HuH-7.5 (cell line): ENCODE measurements around the gene VPS11.
"Not testable (repeated sequence)": the region's sequence is repeated elsewhere in the genome, so short reads cannot be mapped to it uniquely, and the experiment has no call there.

Experiments used
- DNase-seq: peaks from one replicate; pipeline ENCODE4 v3.0.0; 2011; ENCODE audit warnings: low spot score

Gene VPS11

DNA sequence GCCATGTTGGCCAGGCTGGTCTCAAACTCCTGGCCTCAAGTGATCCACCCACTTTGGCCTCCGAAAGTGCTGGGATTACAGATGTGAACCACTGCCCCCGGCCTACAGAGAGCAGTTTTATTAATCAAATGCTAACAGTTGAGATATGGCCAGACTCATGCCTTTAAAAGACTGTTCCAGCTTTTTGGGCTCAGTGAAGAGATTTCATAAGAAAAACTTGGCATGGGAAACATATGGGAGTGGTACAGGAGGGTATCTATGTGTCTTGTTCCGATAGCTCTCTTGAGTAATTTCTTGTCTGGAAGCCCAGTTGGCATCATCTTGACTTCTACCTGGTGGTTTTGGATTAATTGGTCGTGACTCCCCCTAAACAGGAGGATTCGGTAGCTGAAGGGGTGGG, 28.7 kb upstream of the VPS11 start:
- no peak for DNase-seq

DNA sequence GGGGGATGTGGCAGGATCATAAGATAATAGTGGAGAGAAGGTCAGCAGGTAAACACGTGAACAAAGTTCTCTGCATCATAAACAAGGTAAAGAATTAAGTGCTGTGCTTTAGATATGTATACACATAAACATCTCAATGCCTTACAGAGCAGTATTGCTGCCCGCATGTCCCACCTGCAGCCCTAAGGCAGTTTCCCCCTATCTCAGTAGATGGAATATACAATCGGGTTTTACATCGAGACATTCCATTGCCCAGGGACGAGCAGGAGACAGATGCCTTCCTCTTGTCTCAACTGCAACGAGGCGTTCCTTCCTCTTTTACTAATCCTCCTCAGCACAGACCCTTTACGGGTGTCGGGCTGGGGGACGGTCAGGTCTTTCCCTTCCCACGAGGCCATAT, 28.1 kb upstream of the VPS11 start:
- not testable (repeated sequence) for DNase-seq

DNA sequence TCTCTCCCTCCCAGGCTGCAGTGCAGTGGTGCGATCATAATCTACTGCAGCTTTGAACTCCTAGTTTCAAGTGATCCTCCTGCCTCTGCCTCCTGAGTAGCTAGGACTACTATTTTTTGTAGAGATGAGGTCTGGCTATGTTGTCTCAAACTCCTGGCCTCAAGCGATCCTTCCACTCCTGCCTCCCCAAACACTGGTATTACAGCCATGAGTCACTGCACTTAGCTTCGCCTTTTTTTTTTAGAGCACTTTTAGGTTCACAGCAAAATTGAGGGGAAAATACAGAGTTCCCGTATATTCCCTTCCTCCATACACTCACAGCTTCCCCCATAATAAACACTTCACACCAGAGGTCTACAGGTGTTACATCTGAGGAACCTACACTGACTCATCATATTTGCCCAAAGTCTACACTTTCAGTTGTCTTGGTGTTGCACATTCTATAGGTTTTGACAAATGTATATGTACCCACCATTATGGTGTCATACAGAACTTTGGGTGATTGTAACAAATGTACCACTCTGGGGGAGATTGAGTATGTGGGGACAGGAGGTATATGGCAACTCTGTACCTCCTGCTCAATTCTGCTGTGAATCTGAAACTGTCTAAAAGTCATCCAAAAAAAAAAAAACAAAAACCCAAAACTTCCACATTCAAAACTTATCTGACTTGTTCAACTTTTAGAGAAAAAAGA, 25.6 kb upstream of the VPS11 start:
- DNase-seq = no peak

DNA sequence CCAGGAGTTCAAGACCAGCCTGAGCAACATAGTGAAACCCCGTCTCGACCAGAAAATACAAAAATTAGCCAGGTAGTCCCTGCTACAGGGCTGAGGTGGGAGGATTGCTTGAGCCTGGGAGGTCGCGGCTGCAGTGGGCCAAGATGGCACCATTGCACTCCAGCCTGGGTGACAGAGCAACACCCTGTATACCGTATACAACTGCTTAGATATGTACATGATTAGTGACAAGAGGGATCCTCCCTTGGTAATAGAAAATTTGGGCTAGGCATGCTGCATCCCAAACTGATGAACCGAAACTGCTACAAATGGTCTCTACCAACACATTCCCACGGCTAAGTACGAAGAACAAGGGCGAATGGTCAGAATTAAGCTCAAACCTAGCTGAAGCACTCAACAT, 24.7 kb upstream of the VPS11 start:
- no peak for DNase-seq

DNA sequence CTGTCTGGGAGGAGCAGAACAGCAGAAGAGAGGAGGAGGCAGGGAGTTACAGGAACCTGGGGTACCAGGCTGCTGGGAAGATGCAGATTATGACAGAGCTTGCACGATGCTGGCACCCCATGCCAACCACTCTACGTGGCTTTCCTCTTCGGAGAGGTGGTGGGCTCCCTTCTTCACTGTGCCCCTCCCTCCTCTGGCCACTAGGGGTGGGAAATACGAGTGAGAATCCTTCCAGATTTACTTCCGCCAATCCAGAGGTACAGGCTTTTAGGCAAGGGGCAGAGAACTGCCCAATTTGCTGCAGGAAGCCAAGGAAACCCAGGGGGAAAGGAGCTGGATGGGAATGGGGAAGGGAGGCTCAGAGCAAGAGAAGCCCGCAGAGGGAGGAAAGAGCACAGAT, 22.9 kb upstream of the VPS11 start:
- DNase-seq = no peak

DNA sequence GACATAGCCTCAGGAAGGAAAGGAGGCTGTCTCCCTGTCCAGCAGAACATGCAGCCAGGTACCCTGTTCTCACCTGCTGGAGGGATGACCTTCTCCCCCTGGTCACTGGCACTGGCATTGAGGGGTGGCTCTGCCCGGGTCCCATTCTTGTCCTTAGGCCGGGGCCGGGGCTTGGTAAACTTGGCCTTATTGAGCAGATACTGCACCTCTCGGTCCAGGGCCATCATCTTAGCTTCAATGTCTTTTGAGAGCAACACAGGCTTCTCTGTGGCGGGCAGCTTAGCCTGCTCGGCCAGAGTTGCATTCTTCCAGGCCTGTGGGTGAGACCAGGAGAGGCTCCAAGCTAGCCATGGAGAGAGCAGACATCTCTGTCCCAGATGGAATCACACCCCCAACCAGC, 21.1 kb upstream of the VPS11 start:
- DNase-seq = no peak

DNA sequence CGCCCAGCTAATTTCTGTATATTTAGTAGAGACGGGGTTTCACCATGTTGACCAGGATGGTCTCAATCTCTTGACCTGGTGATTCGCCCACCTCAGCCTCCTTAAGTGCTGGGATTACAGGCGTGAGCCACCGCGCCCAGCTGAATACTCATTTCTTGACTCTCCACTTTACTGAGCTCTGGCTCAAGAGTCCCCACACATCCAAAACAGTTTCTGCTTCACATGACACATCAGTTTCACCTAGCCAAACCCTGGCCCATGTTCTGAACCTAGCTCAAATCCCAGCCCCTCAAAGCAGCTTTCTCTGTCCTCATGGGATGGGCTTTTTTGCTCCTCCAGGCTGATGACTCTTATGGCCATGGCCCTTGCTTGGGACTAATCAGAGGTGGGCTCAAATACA, 20.4 kb upstream of the VPS11 start:
- DNase-seq = no peak

DNA sequence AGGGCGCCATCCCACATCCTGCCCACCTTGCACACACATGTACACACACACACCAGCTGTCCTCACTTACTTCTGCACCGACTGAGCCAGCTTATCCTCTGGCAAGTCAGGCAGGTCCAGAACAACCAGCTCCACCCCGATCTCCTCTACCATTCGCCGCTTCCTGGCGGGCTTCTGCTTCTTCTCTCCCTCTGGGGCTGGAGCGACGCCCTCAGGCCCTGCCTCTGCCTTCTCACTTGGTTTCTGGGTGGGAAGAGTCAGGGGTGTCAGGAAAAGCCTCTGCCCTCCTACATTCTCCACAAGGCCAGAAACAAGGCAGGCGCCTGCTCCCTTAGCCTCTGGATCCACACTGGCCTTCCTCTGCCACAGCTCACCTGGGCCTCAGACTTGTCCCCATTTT, 19.0 kb upstream of the VPS11 start:
- DNase-seq = no peak

DNA sequence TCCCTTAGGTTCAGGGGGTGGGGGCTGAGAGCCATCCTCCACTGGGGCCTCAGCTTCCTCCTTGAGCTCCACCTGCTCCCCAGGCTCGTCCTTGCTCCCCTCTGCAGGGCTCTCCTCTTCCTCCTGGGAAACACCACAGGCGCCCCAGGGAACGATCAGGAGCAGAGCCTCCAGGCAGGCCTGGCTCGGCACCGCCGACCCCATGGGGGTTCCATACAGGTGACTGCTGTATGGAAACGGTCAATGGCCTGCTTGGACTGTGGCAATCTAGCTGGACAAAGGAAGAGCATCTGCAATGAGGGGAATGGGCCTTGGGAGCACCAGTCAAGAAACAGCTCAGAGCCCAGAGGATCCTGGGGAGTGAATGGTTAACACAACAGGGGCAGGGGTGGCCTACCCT, 18.5 kb upstream of the VPS11 start:
- DNase-seq = no peak

DNA sequence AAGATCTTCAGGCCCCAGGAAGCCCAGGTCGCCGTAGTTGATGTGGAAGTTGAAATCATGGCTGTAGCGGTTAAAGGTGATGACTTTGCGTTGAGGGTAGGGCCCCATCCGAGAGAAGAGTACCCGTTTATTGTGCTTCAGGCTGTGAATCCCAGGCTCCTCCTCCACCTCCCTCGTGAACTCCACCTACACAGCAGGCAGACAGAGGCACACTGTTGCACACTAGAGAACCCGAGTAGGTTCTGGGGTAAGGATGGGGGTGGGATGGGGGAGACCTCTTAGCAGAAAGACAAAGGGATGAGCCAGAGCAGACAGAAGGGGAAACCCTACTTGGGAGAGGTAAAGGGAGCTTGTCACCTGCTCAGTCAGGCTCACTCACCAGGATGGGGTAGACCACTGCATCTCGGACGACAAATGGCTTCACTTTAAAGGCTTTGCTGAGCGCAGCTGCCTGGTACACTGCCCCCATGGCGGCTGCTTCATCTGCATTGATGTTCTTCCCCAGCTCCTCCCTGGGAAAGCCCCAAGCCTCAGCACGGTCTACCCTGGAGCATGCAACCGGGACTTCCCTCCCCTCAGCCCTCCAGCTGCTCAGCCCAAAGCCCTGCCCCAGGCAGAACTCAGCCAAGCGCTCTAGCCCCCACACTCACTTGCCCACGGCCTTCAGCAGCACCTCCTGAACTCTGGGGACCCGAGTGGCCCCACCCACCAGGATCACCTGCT, 16.0 kb upstream of the VPS11 start:
- no peak for DNase-seq

DNA sequence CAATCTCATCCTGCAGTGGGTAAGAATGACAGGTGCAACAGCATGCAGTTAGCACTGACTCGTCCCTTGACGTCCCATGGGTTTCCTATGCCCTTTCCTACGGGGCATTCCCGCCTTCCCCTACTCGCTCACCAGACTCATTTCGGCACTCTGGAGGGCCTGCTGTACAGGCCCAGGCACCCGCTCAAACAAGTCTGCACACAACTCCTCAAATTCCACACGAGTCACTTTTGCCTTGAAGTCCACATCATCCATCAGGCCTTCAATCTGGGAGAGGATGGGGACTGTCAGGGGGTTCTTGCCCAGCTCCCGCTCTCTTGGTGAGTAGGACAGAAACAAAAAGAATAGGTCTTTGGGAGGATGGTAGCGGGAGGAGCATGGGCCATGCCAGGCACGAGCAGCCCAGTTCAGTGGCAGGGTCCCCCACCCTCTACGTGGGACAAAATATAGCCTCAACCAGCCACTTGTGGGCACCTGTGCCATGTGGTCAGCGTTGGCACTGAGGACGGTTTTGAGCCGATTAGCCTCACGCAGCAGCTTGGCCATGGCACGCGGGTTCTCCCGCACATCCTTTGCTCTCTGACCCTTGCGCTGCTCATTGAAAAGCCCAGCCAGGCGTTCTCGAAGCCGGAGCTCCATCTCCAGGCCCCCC, 15.3 kb upstream of the VPS11 start:
- no peak for DNase-seq

DNA sequence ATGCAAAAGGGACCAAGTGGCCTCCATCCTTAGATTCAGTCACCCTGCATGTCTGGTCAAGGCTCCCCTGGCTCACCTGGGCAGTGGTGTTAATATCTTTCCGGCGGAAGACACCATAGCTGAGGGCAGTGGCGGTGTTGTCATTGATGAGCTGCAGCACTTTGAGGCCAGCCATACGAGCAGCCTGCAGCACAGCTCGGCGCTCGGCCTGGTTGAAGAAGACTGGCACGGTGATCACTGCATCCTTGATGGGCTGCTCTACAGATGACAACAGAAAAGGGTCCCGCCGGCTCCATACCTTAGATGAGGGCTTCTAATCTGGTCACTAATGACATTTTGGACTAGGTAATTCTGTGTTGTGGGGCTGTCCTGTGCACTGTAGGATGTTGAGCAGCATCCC, 13.2 kb upstream of the VPS11 start:
- DNase-seq = no peak

DNA sequence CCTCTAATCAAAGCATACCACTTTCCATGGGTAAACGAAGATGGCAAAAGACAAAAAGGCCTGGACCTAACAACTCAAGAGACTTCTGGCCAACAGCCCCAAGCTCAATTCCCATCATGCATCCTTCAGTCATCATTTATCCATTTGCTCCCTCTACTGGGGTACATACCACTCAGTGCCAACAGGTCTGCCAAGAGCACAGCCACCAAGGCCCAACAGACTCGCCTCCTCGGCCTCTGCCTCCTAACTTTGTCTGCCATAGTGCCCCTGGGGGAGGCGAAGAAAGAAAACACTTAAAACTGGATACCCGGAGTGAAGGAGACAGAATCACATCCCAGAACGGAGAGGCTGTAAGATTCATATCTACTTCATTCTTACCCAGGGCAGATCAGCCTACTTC, 11.7 kb upstream of the VPS11 start:
- no peak for DNase-seq

DNA sequence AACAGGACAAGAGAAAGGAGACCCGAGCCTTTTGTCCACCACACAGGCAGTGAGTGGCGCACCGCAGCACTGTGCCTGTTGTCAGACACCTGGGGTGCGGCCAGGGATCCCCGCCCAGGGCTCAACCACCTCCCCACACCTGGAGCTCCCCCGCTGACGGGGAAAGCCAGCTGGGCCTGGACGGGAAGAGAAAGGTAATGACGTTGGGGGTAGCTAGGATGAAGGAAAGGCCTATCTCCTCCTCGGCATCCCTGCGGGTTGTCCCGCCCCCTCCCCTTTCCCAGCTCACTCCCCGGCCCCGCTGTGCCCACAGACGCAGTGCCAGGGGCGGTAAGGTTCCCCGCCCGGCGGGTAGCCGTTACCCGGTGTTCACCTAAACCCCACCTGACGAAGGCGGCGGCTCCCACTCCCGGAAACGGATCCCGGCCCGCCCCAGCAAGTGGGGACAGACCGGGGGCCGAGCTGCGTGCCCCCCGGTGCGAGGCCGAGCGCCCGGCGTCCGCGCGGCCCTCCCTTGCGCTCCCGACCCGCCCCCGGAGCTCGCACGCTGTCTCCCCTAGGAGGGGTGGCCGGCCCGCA, 11.1 kb upstream of the VPS11 start:
- DNase-seq = peak; percentile 48

DNA sequence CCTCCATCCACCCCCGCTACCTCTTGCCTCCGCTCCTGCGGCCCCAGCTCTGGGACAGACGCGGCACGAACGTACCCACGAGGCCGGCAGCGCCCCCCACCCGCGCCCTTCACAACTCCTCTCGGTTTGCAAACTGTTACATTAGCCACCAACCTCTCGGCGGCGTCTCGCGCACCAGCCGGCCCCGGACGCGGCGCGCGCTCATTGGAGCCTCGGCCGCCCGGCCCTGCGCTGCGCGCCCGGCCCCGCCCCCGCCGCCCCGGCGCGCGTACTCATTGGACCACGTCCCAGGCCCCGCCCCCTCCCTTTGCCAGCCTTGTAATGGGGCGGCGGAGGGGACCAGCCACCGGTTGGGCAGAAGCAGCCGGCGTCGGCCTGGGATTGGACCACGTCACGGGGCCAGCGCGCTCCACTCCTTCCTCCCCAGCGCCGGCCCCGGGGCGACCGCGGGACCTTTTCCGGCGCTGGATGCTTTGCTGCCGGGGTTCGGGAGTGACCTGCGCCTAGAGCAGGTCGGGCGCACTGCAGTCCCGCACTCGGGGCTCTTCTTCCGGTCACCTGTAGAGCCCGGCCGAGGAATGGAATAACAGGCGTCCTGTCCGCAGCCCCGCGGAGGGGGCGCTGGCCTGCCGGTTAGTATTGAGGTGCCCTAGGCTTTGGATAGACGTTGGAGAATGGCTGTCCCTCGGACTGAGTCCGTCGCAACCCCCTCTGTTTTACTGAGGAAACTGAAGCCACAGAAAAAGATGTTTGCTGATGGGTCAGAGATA, 10.4 kb upstream of the VPS11 start, which contains the start of gene HYOU1:
Gene HYOU1, minus strand, starts transcription at position 206 of the 770 bp plus-strand sequence. CDS start 1,045 bp downstream, outside the sequence.
- DNase-seq = peak; percentile 96

DNA sequence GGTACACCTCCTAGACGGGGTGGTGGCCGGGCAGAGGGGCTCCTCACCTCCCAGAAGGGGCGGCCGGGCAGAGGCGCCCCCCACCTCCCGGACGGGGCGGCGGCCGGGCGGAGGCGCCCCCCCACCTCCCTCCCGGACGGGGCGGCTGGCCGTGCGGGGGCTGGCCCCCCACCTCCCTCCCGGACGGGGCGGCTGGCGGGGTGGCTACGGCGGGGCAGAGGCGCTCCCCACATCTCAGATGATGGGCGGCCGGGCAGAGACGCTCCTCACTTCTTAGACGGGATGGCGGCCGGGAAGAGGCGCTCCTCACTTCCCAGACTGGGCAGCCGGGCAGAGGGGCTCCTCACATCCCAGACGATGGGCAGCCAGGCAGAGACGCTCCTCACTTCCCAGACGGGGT, 8.5 kb upstream of the VPS11 start:
- DNase-seq = not testable (repeated sequence)

DNA sequence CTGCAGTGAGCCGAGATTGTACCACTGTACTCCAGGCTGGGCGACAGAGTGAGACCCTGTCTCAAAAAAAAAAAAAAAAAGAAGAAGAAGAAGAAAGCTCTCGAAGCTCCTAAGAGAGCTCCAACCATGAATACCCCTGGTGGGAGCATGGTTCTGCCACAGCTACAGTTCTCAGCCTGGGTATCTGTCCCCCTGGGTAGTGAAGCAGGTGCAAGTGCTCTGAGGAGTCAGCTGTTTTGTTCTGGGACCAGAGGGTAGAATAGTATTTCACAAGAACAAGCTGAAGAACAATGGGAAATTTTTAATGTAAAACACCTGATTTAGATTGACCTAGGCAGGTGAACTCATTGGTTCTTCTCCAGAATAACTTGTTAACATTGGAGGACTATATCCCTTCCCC, 6.4 kb upstream of the VPS11 start:
- no peak for DNase-seq

DNA sequence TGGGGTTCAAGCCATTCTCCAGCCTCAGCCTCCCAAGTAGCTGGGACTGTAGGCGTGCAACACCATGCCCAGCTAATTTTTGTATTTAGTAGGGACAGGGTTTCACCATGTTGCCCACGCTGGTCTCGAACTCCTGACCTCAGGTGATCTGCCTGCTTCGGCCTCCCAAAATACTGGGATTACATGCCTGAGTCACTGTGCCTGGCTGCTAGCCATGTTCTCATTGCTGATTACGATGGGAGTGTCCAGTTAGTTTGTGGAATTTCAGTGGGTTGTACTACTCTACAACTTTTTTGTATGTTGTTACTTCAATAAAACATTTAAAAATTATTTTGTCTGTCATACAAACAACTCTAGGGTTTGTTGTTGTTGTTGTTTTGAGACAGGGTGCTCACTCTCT, 4.8 kb upstream of the VPS11 start:
- no peak for DNase-seq

DNA sequence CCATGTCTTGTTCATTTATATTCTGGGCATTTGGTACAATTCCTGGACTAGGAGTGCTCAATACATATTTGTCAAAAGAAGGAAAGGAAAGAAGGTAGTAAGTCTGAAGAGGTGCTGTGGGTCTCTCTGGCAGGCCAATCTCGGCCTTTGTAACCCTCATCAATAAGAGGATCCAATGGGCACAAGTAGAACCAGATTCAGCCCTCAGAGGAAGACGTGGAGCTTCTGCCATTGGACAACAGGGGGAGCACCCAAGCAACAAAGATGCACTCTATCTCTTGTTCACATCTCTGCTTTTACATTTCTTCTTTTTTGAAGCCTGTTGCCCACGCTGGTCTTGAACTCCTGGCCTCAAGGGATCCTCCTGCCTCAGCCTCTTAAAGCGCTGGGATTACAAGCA, 2.2 kb upstream of the VPS11 start:
- DNase-seq = peak; percentile 43

DNA sequence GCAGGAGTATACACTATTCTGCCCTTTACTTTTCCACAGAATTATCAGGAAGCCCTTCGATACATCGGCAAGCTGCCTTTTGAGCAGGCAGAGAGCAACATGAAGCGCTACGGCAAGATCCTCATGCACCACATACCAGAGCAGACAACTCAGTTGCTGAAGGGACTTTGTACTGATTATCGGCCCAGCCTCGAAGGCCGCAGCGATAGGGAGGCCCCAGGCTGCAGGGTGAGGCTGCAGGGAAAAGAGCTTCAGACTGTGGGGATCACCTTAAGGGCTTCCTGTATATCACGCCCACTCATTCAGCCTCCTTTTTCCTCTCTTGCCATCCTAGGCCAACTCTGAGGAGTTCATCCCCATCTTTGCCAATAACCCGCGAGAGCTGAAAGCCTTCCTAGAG, 10.2 kb downstream of the VPS11 start:
- DNase-seq = no peak

DNA sequence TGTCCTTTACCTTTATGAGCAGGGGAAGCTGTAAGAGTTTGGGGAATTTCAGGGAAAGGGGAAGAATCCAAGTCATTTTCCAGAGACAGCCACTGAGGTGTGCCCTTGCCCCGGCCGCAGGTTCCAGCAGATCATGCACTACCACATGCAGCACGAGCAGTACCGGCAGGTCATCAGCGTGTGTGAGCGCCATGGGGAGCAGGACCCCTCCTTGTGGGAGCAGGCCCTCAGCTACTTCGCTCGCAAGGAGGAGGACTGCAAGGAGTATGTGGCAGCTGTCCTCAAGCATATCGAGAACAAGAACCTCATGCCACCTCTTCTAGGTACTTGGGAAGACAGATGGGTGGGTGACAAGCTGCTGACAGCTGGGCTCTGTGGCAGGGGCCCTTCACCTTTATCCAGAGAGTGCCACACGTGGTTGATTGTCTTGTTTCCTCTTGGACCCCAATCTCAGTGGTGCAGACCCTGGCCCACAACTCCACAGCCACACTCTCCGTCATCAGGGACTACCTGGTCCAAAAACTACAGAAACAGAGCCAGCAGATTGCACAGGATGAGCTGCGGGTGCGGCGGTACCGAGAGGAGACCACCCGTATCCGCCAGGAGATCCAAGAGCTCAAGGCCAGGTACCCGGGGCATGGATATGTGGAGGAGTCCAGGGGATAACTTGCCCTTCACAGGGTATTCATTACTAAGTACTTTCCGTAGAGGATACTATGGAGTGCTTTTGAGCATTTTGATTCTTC, 11.2 kb downstream of the VPS11 start:
- no peak for DNase-seq
